Measurements from ENCODE around the gene ZNF391.
"Not testable (repeated sequence)": the region's sequence is repeated elsewhere in the genome, so short reads cannot be mapped to it uniquely, and the experiment has no call there.

The ZNF391 gene

DNA sequence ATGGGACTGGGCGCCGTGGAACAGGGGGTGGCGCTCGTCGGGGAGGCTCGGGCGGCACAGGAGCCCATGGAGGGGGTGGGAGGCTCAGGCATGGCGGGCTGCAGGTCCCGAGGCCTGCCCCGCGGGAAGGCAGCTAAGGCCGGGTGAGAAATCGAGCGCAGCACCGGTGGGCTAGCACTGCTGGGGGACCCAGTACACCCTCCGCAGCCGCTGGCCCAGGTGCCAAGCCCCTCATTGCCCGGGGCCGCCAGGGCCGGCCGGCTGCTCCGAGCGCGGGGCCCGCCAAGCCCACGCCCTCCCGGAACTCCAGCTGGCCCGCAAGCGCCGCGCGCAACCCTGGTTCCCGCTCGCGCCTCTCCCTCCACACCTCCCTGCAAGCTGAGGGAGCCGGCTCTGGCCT is 36.3 kb downstream of the ZNF391 start:
- not testable (repeated sequence) for H3K9me3 ChIP-seq (ENCODE audit: control insufficient read depth, low read length); H3K27me3 ChIP-seq (replicated peaks; ENCODE audit: control insufficient read depth, insufficient read depth, low read length); H3K9ac ChIP-seq (ENCODE audit: low read length); DNase-seq (ENCODE audit: low read depth); H3K4me1 ChIP-seq (ENCODE audit: control insufficient read depth, insufficient read depth, low read length); H3K4me3 ChIP-seq (ENCODE audit: low read length); H3K36me3 ChIP-seq (ENCODE audit: control insufficient read depth, insufficient read depth, low read length, severe bottlenecking)

DNA sequence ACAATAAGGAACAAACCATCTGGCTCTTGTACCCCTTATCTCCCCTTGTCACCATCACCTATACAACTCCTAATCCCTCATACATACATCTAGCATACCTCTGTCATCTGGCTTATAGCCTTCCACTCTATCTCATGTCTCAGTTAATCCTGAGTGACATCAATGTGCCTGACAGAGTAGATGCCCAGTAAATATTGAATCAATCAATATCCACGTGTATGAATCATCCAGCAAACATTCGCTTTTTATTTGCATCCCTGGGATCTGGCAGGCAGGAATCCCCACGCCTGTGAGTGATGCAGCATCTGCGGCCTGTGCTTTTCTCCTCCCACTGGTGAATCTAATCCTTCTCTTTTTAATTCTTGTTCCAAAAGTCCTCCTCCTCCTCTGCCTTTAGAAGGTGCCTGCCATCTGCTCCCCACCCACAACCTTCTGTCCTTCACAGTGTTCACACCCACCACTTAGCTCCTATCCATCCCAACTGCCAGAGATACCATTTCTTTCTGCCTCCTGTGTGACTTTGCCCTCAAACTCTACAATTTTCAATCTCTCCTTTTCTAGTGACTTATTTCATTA is 37.6 kb downstream of the ZNF391 start:
- H3K4me1 ChIP-seq (ENCODE audit: control insufficient read depth, insufficient read depth, low read length), result no peaks in the 10 kb centered on the region
- no peak overlapping the region for H3K4me3 ChIP-seq (ENCODE audit: low read length)
- H3K36me3 ChIP-seq (ENCODE audit: control insufficient read depth, insufficient read depth, low read length, severe bottlenecking), result no peaks in the 10 kb centered on the region
- H3K9me3 ChIP-seq (ENCODE audit: control insufficient read depth, low read length), result peaks cover 8% of the 10 kb centered on the region
- H3K9ac ChIP-seq (ENCODE audit: low read length), result no peak overlapping the region
- H3K27me3 ChIP-seq (replicated peaks; ENCODE audit: control insufficient read depth, insufficient read depth, low read length), result no peaks in the 10 kb centered on the region
- DNase-seq (ENCODE audit: low read depth), result no peak

DNA sequence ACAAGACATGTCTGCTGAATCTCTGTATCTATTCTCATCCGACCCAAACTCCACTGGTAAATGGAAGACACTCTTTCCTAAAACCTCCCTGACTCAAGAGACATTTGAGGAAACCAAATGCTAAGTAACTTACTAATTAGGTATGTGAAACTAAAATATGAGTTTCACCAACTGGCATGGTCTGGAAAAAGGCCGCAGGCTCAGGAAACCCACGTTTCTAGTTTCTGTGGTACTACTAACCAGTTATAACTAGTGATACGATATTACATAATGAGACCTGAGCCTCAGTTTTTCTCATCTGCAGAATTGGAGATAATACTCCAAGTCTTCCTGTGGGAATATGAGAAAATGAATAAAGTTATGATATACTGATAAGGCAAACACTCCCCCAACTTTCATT is 39.9 kb downstream of the ZNF391 start:
- Histone ChIP-seq H3K27me3 (replicated peaks; ENCODE audit: control insufficient read depth, insufficient read depth, low read length) (no peaks in the 10 kb centered on the region), H3K36me3 (ENCODE audit: control insufficient read depth, insufficient read depth, low read length, severe bottlenecking) (no peaks in the 10 kb centered on the region), H3K4me1 (ENCODE audit: control insufficient read depth, insufficient read depth, low read length) (no peaks in the 10 kb centered on the region), H3K9ac (ENCODE audit: low read length) (no peak overlapping the region), H3K4me3 (ENCODE audit: low read length) (no peak overlapping the region), H3K9me3 (ENCODE audit: control insufficient read depth, low read length) (peaks cover 2% of the 10 kb centered on the region)
- no peak for DNase-seq (ENCODE audit: low read depth)

DNA sequence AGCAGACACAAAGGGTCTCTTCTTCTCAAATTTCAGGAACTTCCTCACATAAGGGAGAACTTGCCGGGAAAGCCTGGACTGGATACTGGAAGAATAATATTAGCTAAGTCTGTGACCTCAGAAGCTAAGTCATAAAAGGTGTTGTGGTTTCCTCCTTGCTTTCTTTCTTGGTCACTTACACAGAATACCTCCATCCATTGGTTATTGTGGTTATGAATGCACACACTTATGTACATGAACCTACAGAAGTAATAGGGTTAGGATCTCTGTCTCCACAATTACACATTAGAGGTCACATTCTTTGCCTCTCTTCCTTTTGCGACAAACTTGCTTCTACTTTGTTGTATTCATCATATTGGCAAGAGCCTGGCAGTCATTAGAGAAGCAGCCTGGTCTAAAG is 40.4 kb downstream of the ZNF391 start:
- H3K27me3 ChIP-seq (replicated peaks; ENCODE audit: control insufficient read depth, insufficient read depth, low read length), result no peaks in the 10 kb centered on the region
- no peak overlapping the region for H3K4me3 ChIP-seq (ENCODE audit: low read length)
- no peaks in the 10 kb centered on the region for H3K36me3 ChIP-seq (ENCODE audit: control insufficient read depth, insufficient read depth, low read length, severe bottlenecking)
- no peak overlapping the region for H3K9ac ChIP-seq (ENCODE audit: low read length)
- H3K9me3 ChIP-seq (ENCODE audit: control insufficient read depth, low read length), result peaks cover 3% of the 10 kb centered on the region
- no peaks in the 10 kb centered on the region for H3K4me1 ChIP-seq (ENCODE audit: control insufficient read depth, insufficient read depth, low read length)
- DNase-seq (ENCODE audit: low read depth), result no peak

DNA sequence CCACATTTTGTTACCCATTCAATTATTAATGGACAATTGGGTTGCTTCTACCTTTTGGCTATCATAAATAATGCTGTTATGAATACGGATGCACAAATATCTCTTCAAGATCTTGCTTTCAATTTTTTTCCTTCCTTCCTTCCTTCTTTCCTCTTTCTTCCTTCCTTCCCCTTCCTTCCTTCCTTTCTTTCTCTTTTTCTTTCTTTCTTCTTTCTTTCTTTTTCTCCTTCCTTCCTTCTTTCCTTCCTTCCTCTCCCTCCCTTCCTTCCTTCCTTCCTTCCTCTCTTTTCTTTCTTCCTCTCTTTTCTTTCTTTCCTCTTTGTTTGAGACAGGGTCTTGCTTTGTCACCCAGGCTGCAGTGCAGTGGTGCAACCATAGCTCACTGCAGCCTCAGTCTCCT is 45.2 kb downstream of the ZNF391 start:
- Histone ChIP-seq H3K9me3 (ENCODE audit: control insufficient read depth, low read length) (peaks cover 19% of the 10 kb centered on the region), H3K36me3 (ENCODE audit: control insufficient read depth, insufficient read depth, low read length, severe bottlenecking) (no peaks in the 10 kb centered on the region), H3K27me3 (replicated peaks; ENCODE audit: control insufficient read depth, insufficient read depth, low read length) (no peaks in the 10 kb centered on the region), H3K4me3 (ENCODE audit: low read length) (no peak overlapping the region), H3K4me1 (ENCODE audit: control insufficient read depth, insufficient read depth, low read length) (no peaks in the 10 kb centered on the region), H3K9ac (ENCODE audit: low read length) (no peak overlapping the region)
- no peak for DNase-seq (ENCODE audit: low read depth)

DNA sequence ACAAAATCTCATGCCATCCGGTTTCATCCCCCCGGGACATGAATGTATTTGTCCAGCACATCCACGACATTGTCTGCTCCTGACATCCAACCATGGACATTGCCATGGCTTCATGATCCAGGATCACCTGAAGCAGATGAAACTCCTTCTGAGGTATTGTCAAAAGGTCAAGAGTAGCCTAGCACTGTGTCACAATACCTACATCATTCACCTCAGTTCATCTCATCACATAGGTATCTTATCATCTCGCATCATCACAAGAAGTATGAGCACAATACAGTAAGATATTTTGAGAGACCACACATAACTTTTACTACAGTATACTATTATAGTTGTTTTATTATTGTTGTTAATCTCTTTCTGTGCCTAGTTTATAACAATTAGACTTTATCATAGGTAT is 50.8 kb downstream of the ZNF391 start:
- Histone ChIP-seq H3K9ac (ENCODE audit: low read length) (no peak overlapping the region), H3K9me3 (ENCODE audit: control insufficient read depth, low read length) (peaks cover 25% of the 10 kb centered on the region), H3K4me3 (ENCODE audit: low read length) (no peak overlapping the region), H3K4me1 (ENCODE audit: control insufficient read depth, insufficient read depth, low read length) (no peaks in the 10 kb centered on the region), H3K27me3 (replicated peaks; ENCODE audit: control insufficient read depth, insufficient read depth, low read length) (no peaks in the 10 kb centered on the region), H3K36me3 (ENCODE audit: control insufficient read depth, insufficient read depth, low read length, severe bottlenecking) (no peaks in the 10 kb centered on the region)
- DNase-seq (ENCODE audit: low read depth), result no peak

DNA sequence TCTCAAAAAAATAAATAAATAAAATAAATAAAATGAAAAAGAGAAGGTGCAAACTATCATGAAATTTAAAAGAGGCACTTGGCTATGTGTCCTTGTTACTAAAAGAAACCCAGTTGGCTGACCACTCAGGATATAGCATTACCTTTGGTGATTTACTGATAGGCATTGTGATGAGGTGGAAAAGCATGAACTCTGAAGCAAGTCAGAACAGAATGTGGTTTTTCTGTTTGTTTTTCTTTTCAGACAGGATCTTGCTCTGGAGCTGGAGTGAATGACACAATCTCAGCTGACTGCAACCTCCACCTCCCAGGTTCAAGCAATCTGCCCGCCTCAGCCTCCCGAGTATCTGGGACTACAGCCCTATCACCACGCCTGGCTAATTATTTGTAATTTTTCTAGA is 52.4 kb downstream of the ZNF391 start:
- no peaks in the 10 kb centered on the region for H3K27me3 ChIP-seq (replicated peaks; ENCODE audit: control insufficient read depth, insufficient read depth, low read length)
- H3K36me3 ChIP-seq (ENCODE audit: control insufficient read depth, insufficient read depth, low read length, severe bottlenecking), result no peaks in the 10 kb centered on the region
- H3K9ac ChIP-seq (ENCODE audit: low read length), result no peak overlapping the region
- H3K9me3 ChIP-seq (ENCODE audit: control insufficient read depth, low read length), result peaks cover 28% of the 10 kb centered on the region
- H3K4me3 ChIP-seq (ENCODE audit: low read length), result no peak overlapping the region
- no peaks in the 10 kb centered on the region for H3K4me1 ChIP-seq (ENCODE audit: control insufficient read depth, insufficient read depth, low read length)
- no peak for DNase-seq (ENCODE audit: low read depth)

DNA sequence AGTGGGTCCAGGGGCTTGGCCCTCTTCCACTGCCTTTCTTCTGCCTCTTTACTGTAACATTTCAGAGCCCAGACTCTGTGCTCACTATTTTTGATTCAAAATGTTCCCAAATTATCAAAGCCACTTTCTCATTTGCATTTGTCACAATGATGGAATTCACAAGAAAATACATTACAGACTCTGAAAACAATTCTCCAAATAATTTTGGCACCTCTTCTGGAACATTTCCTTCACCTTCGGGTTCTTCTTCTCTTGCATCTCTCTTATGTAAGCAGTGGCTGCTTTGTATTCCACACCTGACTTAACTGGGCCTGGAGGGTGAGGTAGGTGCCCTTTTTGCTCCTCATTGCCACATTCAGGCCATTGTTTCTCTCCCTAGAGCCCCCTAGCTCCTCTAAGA is 54.4 kb downstream of the ZNF391 start:
- no peak overlapping the region for H3K9ac ChIP-seq (ENCODE audit: low read length)
- no peaks in the 10 kb centered on the region for H3K36me3 ChIP-seq (ENCODE audit: control insufficient read depth, insufficient read depth, low read length, severe bottlenecking)
- DNase-seq (ENCODE audit: low read depth), result no peak
- no peaks in the 10 kb centered on the region for H3K4me1 ChIP-seq (ENCODE audit: control insufficient read depth, insufficient read depth, low read length)
- H3K9me3 ChIP-seq (ENCODE audit: control insufficient read depth, low read length), result peaks cover 41% of the 10 kb centered on the region
- H3K27me3 ChIP-seq (replicated peaks; ENCODE audit: control insufficient read depth, insufficient read depth, low read length), result no peaks in the 10 kb centered on the region
- H3K4me3 ChIP-seq (ENCODE audit: low read length), result no peak overlapping the region

DNA sequence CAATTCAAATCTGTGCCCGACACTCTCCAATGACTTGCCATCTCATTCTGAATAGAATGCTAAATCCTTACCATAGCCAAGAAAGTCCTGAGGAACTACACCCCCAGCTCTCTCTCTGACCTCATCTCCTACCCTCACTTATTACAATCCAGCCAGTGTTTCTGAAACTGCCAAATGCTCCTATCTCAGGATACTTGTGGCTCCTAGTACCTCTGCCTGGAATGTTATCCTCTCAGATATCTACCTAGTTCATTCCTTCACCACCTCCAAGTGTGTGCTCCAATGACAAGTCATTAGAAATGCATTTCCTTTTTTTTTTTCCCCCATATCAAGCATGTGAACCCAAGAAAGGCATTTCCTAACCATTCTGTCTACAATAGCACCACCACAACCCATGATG is 59.9 kb downstream of the ZNF391 start:
- Histone ChIP-seq H3K4me1 (ENCODE audit: control insufficient read depth, insufficient read depth, low read length) (no peaks in the 10 kb centered on the region), H3K9me3 (ENCODE audit: control insufficient read depth, low read length) (peaks cover 86% of the 10 kb centered on the region), H3K36me3 (ENCODE audit: control insufficient read depth, insufficient read depth, low read length, severe bottlenecking) (peaks cover 39% of the 10 kb centered on the region), H3K4me3 (ENCODE audit: low read length) (peak overlapping the region; percentile 64), H3K27me3 (replicated peaks; ENCODE audit: control insufficient read depth, insufficient read depth, low read length) (no peaks in the 10 kb centered on the region), H3K9ac (ENCODE audit: low read length) (no peak overlapping the region)
- no peak for DNase-seq (ENCODE audit: low read depth)

DNA sequence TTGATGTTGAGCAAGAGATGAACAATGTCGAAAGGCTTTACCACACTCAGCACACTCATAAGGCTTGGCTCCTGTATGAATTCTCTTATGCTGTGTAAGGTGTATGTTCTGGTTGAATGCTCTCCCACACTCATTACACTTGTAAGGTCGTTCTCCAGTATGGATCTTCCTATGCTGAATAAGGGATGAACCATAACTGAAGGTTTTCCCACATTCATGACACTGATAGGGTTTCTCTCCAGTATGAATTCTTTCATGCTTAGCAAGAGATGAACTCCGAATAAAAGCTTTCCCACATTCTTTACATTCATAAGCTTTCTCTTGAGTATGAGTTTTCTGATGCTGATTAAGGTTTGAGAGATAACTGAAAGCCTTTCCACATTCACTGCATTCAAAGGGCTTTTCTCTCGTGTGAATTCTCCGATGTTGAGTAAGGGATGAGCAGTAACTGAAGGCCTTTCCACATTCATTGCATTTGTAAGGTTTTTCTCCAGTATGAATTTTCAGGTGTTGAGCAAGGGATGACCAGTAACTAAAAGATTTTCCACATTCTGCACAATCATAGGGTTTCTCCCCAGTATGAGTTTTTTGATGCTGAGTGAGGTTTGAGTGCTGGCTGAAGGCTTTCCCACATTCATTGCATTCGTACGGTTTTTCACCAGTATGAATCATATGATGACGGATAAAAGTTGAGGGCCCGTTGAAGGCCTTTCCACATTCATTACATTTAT is 63.3 kb downstream of the ZNF391 start:
- Histone ChIP-seq H3K27me3 (replicated peaks; ENCODE audit: control insufficient read depth, insufficient read depth, low read length) (no peaks in the 10 kb centered on the region), H3K4me3 (ENCODE audit: low read length) (peak overlapping the region; percentile 64), H3K4me1 (ENCODE audit: control insufficient read depth, insufficient read depth, low read length) (no peaks in the 10 kb centered on the region), H3K9ac (ENCODE audit: low read length) (no peak overlapping the region), H3K9me3 (ENCODE audit: control insufficient read depth, low read length) (peaks cover 98% of the 10 kb centered on the region), H3K36me3 (ENCODE audit: control insufficient read depth, insufficient read depth, low read length, severe bottlenecking) (peaks cover 73% of the 10 kb centered on the region)
- no peak for DNase-seq (ENCODE audit: low read depth)

DNA sequence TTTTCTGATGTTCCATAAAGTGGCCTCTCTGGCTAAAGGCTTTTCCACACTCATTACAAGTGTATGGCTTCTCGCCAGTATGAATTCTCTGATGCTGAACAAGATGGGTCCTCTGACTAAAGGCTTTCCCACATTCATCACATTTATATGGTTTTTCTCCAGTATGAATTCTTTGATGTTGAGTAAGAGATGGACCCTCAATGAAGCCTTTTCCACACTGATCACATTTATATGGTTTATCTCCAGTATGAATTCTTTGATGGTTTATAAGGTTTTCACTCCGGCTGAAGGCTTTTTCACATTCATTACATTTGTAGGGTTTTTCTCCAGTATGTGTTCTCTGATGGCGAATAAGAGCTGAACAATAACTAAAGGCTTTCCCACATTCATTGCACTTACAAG is 63.9 kb downstream of the ZNF391 start:
- DNase-seq (ENCODE audit: low read depth), result peak; percentile 3
- peaks cover 80% of the 10 kb centered on the region for H3K36me3 ChIP-seq (ENCODE audit: control insufficient read depth, insufficient read depth, low read length, severe bottlenecking)
- no peaks in the 10 kb centered on the region for H3K4me1 ChIP-seq (ENCODE audit: control insufficient read depth, insufficient read depth, low read length)
- peaks cover 100% of the 10 kb centered on the region for H3K9me3 ChIP-seq (ENCODE audit: control insufficient read depth, low read length)
- no peaks in the 10 kb centered on the region for H3K27me3 ChIP-seq (replicated peaks; ENCODE audit: control insufficient read depth, insufficient read depth, low read length)
- H3K4me3 ChIP-seq (ENCODE audit: low read length), result peak overlapping the region; percentile 64
- no peak overlapping the region for H3K9ac ChIP-seq (ENCODE audit: low read length)

All from adipocyte (in vitro differentiated cells).